ENCODE results near the gene HSPG2.
"Not testable (repeated sequence)": the region's sequence is repeated elsewhere in the genome, so short reads cannot be mapped to it uniquely, and the experiment has no call there.

HSPG2 gene

DNA sequence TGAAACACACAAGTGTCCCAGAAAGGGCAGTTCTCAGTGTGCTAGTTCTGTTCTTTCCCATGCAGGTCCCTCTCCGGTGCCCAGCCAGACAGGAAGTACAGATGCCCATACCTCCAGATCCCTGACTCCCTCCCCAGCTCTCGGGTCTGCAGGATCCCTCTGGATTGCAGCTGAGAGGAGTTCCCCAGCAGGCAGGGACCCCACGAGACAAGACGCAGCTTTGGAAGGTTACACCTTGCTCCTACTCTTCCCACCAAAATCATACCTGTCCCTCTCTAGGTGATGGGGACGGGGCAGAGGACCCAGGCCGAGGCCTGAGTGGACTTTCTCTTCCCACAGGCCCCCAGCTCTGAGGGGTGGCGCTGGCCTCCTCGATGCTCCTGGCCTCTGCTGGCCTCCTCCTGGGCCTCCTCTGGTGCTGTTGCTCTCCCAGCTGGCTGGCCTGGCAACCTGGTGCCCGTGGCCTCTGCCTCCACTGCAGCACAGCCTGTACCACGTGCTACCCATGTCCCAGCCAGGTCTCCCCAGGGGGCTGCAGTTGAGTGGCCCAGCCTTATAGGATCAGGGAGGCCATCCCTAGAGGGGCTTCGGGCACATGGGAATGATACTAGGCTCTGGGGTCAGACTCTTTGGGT is 115.6 kb downstream of the HSPG2 start:
- DNase-seq, result no peak

DNA sequence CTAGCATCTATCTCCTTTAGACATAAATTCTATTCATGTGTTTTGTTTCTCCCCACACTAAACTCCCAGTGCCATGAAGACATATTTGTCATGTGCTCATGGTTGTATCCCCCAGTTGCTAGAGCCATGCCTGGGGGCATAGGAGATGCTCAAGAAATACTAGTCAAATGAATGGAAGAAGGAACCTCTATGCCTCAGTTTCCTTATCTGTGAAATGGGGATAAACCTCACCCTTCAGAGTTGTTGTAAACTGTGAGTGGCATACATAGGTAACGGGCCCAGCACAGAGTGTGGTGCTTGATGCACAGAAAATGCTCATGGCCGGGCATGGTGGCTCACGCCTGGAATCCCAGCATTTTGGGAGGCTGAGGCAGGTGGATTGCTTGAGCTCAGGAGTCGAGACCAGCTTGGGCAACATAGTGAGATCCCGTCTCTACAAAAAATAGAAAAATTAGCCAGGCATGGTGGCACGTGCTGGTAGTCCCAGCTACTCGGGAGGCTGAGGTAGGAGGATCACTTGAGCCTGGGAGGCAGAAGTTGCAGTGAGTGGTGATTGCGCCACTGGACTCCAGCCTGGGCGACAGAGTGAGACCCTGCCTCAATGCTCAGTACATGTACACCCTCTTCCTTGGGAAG is 116.4 kb downstream of the HSPG2 start:
- DNase-seq, result no peak

DNA sequence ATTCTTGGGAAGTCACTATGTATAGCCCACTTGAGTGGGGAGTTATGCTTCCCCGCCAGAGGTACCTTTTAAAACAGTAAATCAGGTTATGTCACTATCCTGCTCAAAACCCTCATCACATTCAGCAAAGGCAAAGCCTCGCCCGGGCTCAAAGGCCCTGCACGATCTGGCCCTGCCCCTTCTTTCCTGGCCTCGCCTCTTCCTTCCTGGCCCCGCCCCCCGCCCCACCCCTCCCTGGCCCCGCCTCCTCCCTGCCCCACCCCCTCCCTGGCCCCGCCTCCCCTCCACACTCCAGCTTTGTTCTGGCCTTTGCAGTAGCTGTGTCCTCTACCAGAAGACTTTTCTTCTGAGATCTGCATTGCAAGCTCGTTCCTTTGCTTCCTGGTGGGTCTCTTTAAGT is 118.5 kb downstream of the HSPG2 start:
- DNase-seq, result peak; percentile 89

DNA sequence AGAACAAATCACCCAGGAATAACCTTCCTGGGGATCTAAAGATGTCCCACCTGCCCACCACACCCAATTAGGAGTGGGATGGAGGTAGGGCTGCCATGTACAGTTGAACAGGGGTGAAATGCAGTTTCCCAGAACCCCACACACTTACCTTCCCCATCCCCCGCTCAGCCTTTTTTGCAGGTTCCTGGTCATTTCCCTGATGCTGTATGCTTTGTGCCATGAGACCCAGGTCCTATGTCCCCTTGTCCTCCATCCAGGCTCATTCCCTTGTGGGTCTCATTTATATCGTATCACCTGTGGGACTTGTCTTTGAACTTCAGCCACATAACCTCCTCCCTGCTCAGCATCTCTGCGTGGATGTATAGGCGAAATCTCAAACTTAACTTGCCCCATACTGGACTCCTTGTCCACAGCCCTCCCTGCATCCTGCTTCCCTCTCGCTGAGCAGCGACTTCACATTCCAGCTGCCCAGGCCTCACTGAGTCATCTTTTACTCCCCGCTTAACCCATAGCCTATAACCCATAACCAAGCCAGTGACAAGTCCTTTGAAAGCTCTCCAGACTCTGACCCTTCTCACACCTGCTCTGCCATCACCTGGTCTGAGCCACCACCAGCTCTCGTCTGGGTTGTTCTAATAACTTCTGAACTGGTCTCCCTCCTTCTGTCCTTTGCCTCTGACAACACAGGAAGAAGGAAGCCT is 120.4 kb downstream of the HSPG2 start:
- no peak for DNase-seq

GRCh38 chr1:21815724-21816321 is 121.3 kb downstream of the HSPG2 start:
- peak; percentile 39 for DNase-seq

GRCh38 chr1:21814981-21815582 is 122.0 kb downstream of the HSPG2 start:
- DNase-seq, result no peak

DNA sequence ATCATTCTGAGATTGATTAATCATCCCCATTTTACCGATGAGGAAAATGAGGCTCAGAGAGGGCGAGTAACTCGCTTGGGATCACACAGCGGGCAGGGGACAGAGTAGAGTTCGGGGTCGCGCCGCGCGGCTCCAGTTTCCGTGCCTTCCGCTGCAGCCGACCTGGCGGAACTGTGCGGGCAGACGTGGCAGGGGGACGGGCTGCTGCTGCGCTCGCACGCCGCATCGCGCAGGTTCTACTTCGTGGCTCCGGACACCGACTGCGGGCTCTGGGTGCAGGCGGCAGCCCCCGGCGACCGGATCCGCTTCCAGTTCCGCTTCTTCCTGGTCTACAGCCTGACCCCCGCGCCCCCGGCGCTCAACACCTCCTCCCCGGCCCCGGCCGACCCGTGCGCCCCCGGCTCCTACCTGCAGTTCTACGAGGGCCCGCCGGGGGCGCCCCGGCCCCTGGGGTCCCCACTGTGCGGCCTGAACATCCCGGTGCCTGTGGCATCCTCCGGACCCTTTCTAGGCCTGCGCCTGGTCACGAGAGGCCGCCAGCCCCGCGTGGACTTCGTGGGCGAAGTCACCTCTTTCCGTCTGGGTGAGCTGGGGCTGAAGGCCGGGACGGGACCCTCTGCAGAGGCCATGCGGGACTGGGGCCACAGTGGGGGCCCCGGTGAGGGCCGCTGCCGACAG is 122.7 kb downstream of the HSPG2 start:
- DNase-seq, result peak; percentile 59

DNA sequence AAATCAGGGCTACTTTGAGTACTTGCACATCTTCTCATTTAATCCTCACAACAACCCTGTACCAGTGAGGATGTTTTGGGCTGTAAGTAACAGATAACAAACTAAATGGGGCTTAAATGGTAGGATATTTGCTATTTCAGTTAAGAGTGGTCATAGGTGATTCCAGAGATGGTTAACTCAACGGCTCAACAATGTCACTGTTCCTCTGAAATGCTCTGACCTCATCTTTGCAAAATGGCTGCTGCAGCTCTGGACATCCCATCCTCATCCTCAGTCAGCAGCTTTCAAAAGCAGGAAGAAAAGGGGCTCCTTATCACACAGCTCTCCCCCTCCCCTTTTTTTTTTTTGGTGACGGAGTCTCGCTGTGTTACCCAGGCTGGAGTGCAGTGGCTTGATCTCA is 123.6 kb downstream of the HSPG2 start:
- DNase-seq, result no peak

- no peak for DNase-seq
These were observed 125.2 kb downstream of the HSPG2 start, which contains the start of gene LDLRAD2 for GRCh38 chr1:21811875-21812305. Gene LDLRAD2, plus strand, starts transcription at chr1:21812265. Its CDS starts 187 bp downstream, at chr1:21812452.

- DNase-seq, result no peak
These were observed 132.6 kb downstream of the HSPG2 start for GRCh38 chr1:21804536-21804935.

- no peak for DNase-seq
These were observed 136.0 kb downstream of the HSPG2 start for GRCh38 chr1:21801100-21801499.

- DNase-seq, result no peak
These were observed 137.4 kb downstream of the HSPG2 start for GRCh38 chr1:21799730-21800129.

DNA sequence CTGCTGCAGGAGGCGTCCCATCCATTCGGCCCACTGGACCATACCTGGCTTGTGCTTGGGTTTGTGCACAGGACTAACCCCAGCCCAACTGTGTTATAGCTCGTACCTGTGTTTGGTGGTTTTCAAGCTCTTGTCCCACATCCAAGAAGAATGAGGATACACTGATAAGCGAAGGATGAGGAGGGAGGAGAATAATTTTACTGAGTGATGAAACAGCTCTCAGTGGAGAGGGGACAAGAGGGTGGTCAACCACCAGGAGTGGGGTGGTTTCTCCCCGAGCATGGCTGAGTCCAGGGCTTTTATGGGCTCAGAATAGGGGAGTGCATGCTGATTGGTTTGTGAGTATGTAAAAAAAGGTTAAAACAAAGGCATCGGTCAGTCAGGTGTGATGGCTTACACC is 142.0 kb downstream of the HSPG2 start:
- DNase-seq, result no peak

- peak; percentile 72 for DNase-seq
These were observed 142.5 kb downstream of the HSPG2 start for GRCh38 chr1:21794656-21795055.

DNA sequence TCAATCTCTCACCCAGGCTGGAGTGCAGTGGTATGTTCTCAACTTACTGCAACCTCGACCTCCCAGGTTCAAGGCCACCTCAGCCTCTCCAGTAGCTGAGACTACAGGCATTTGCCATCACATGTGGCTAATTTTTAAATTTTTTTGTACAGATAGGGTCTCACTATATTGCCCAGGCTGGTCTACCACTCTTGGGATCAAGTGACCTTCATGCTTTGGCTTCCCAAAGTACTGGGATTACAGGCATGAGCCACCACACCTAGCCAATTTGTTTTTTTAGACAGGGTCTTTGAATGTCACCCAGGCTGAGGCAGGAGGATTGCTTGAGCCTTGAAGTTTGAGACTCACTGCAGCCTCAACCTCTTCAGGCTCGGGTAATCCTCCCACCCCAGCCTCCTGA is 144.0 kb downstream of the HSPG2 start:
- DNase-seq, result no peak

- no peak for DNase-seq
These were observed 150.5 kb downstream of the HSPG2 start for GRCh38 chr1:21786640-21787039.

GRCh38 chr1:21785764-21786163 is 151.3 kb downstream of the HSPG2 start:
- DNase-seq, result not testable (repeated sequence)

DNA sequence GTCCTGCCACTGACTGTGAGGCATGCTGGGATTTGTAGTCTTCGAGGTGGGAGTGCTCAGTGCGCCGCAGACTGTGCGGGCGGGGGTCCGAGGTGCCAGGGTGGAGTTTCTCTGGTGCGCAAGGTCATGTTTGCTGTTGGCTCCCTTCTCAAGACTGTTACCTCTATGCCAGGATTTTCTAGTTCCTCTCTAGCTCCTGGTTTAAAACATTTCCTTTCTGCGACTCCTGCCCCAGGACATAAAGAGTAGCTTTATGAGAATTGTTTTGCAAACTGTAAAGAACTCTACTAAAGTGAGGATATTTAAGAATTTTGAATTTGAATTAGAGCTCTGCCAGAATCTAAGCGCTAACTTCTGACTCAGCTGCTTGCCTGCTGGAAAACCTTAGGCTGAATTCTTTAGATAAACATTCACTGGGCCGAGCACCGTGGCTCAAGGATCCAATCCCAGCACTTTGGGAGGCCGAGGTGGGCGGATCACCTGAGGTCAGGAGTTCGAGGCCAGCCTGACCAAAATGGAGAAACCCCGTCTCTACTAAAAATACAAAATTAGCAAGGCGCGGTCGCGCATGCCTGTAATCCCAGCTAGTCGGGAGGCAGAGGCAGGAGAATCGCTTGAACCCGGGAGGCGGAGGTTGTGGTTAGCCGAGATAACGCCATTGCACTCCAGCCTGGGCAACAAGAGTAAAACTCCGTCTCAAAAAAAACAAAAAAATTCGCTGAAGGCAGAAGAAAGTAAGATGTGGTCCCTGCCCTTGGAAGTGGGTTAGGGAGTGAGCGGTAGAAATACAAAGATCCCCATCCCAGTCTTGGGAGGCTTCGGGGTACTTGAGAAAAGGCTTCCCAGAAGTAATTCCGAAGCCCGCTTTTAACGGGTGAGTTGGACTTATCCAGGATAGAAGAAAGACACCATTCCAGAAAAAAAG is 153.2 kb downstream of the HSPG2 start:
- DNase-seq, result peak; percentile 99

DNA sequence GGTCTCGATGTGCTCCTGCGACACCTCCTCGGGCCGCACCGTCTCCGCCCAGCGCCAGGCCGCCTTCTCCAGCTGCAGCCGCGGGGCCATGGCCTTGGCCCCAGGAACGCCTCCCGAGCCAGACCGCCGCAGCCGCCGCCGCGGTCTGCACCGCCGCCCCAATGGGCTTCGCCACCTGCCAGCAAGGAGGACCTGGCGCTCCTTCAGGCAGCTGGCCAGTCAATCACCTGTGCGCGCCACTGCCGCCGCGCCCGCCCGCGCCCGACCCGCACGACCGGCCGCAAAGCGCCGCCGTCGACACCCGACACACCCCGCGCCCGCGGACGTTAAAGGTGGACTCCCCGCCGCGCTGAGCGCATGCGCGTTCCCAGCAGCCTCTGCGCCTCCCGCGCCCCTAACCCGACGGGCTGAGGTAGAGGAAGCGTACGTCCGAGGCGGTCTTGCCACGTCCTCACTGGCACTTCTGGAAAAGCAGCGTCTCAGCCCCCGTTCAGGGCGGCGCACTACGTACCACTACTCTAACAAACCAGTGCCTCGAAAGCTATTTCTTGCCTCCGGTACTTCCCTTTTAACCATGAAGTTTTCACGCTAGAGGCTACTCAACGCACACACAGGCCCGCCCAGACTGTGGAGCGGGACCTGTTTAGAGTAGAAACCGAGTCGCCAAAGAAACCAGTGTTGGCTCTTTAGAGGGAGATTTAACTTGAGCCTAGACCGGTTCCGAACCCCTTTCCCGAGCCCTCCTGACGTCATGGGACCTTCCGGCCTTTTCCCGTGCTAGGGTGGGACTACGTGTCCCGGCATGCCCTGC is 154.0 kb downstream of the HSPG2 start, which contains the start of gene USP48:
TSS of gene USP48 (minus strand) at position 282 of the 811 bp plus-strand sequence. CDS start at position 90, 192 bp downstream.
- DNase-seq, result peak; percentile 99

GRCh38 chr1:21782349-21782867 is 154.7 kb downstream of the HSPG2 start:
- DNase-seq, result peak; percentile 82
